Measurements from ENCODE around the gene BAIAP3. TPM values are rescaled to one million over a fixed set of nuclear protein-coding genes. Genes with fewer than 3 reads are reported as not detected.

The BAIAP3 gene
- total RNA-seq, 1 donor from 2014 or later: 4.2 TPM

- no peak for DNase-seq (ENCODE audit: extremely low spot score in 2 of 2)
- intact Hi-C loops (cut with DNase I): no loop called here
- TF ChIP-seq POLR2AphosphoS5 (IDR thresholded peaks at IDR 0.05; ENCODE audit: insufficient read depth in 1 of 2, low read depth in 1 of 2): no peak
- no peak for TF ChIP-seq CTCF (IDR thresholded peaks at IDR 0.05)
- no peak for TF ChIP-seq POLR2A (IDR thresholded peaks at IDR 0.05)
- H3K36me3 ChIP-seq: no peaks in the 10 kb centered on the region
- peaks cover 22% of the 10 kb centered on the region for H3K4me1 ChIP-seq
- H3K4me3 ChIP-seq: no peak overlapping the region
- peaks cover 11% of the 10 kb centered on the region for H3K27me3 ChIP-seq
- no peak overlapping the region for H3K27ac ChIP-seq
- H3K9me3 ChIP-seq: no peaks in the 10 kb centered on the region
Measured at GRCh38 chr16:1338119-1338730, 4.8 kb downstream of the BAIAP3 start.

GRCh38 chr16:1338855-1339675 lies 5.6 kb downstream of the BAIAP3 start:
- intact Hi-C loops (cut with DNase I): no loop called here
- Histone ChIP-seq H3K4me3 (no peak overlapping the region), H3K4me1 (peaks cover 21% of the 10 kb centered on the region), H3K36me3 (no peaks in the 10 kb centered on the region), H3K27ac (no peak overlapping the region), H3K9me3 (no peaks in the 10 kb centered on the region), H3K27me3 (peaks cover 6% of the 10 kb centered on the region)
- DNase-seq (ENCODE audit: extremely low spot score in 2 of 2): no peak
- TF ChIP-seq POLR2A (IDR thresholded peaks at IDR 0.05) (no peak), CTCF (IDR thresholded peaks at IDR 0.05) (no peak), POLR2AphosphoS5 (IDR thresholded peaks at IDR 0.05; ENCODE audit: insufficient read depth in 1 of 2, low read depth in 1 of 2) (no peak)

GRCh38 chr16:1340730-1341494 lies 7.5 kb downstream of the BAIAP3 start:
- no peak for TF ChIP-seq POLR2AphosphoS5 (IDR thresholded peaks at IDR 0.05; ENCODE audit: insufficient read depth in 1 of 2, low read depth in 1 of 2)
- TF ChIP-seq POLR2A (IDR thresholded peaks at IDR 0.05): no peak
- no peak for TF ChIP-seq CTCF (IDR thresholded peaks at IDR 0.05)
- intact Hi-C loops (cut with DNase I): no loop called here
- no peak overlapping the region for H3K4me3 ChIP-seq
- peaks cover 17% of the 10 kb centered on the region for H3K4me1 ChIP-seq
- H3K27me3 ChIP-seq: no peaks in the 10 kb centered on the region
- H3K9me3 ChIP-seq: no peaks in the 10 kb centered on the region
- DNase-seq (ENCODE audit: extremely low spot score in 2 of 2): no peak
- no peaks in the 10 kb centered on the region for H3K36me3 ChIP-seq
- no peak overlapping the region for H3K27ac ChIP-seq

- no peaks in the 10 kb centered on the region for H3K27me3 ChIP-seq
- H3K36me3 ChIP-seq: no peaks in the 10 kb centered on the region
- H3K9me3 ChIP-seq: no peaks in the 10 kb centered on the region
- intact Hi-C loops (cut with DNase I): no loop called here
- DNase-seq (ENCODE audit: extremely low spot score in 2 of 2): no peak
- no peak for TF ChIP-seq CTCF (IDR thresholded peaks at IDR 0.05)
- TF ChIP-seq POLR2A (IDR thresholded peaks at IDR 0.05): no peak
- no peak for TF ChIP-seq POLR2AphosphoS5 (IDR thresholded peaks at IDR 0.05; ENCODE audit: insufficient read depth in 1 of 2, low read depth in 1 of 2)
- H3K27ac ChIP-seq: no peak overlapping the region
- peaks cover 17% of the 10 kb centered on the region for H3K4me1 ChIP-seq
- H3K4me3 ChIP-seq: no peak overlapping the region
Measured at GRCh38 chr16:1341495-1342420, 8.3 kb downstream of the BAIAP3 start.
